Germinal center (tissue), 1 donor: ENCODE data around the gene SLC35B2.
"Not testable (repeated sequence)": the region's sequence is repeated elsewhere in the genome, so short reads cannot be mapped to it uniquely, and the experiment has no call there.

Experiments used
- DNase-seq: peaks from one replicate; pipeline ENCODE4 v3.0.0; 2012; ENCODE audit warnings: mixed read lengths, low spot score

The SLC35B2 gene

DNA sequence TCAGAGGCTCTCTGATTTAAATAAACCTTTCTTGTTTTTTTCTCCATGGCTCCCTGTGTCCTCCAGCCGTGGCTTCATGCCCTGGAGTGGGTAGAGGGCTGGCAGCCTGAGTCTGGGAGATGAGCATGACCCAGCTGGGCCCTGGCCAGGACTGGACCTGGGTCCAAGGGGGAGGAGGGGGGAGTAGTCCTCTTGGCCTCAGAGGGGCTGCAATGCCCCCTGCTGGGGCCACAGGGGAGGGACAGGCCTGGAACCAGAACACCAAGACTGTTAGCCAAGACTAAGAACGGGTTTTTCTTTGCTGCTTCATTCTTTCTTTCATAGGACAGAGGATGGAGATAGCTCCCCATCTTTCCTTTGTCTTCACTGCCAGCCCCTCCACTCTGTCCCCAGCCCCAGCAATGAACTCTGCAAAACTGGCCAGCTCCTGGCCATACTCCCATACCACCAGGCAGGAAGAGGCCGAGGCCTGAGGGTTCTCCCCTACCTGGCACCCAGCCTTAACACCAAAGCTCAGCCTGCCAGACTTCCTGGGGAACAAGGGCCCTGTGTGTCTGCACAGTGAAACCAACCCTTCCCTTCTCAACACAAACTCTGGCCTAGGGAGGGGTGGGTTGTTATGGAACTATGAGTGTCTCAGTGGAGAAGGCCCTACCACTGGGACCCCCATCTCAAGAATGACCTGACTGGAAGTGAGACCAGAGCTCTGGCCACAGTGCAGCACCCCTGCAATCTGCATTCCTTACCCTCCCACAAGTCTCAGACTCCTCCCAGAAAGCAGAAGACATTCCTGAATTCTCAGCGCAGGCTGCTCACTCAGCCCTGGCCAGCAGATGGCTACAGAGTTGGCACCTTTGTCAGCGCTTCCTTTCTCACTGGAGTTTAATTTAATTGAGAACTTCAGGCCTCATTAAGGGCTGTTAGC is 23.0 kb downstream of the SLC35B2 start:
- peak; percentile 53 for DNase-seq

DNA sequence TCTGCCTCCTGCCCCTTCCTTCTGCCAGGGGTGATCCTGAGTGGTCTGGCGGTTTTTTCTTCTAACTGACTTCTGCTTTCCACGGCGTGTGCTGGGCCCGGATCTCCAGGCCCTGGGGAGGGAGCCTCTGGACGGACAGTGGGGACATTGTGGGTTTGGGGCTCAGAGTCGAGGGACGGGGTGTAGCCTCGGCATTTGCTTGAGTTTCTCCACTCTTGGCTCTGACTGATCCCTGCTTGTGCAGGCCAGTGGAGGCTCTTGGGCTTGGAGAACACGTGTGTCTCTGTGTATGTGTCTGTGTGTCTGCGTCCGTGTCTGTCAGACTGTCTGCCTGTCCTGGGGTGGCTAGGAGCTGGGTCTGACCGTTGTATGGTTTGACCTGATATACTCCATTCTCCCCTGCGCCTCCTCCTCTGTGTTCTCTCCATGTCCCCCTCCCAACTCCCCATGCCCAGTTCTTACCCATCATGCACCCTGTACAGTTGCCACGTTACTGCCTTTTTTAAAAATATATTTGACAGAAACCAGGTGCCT is 23.7 kb downstream of the SLC35B2 start:
- no peak for DNase-seq

DNA sequence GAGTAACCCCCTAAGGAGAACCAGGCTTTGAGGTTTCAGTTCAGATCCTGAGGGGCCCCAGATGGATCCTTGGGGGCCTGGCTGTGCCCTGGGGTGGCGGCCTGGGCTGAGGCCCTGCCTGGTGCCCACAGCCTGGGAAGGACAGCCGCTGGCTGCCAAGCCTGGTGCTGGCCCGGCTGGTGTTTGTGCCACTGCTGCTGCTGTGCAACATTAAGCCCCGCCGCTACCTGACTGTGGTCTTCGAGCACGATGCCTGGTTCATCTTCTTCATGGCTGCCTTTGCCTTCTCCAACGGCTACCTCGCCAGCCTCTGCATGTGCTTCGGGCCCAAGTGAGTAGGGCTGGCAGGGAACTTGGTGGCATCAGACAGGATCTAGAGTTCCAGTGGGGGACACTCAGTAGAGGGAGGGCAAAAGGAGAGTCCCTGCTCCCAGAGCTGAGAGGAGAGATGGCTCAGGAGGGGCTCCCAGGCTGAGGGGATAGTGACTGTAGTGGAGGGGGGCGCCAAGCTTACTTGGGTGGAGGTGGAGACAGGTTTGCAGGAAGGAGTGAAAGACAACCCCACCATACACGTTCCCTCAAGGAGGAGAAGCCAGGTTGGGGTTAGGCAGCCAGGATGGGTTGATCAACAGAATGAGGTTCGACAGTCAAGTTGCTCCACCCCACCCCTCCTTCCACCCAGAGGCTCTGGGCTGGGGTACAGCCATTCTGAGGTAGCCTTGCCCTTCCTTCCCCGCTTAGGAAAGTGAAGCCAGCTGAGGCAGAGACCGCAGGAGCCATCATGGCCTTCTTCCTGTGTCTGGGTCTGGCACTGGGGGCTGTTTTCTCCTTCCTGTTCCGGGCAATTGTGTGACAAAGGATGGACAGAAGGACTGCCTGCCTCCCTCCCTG is 24.4 kb downstream of the SLC35B2 start:
- DNase-seq: no peak

DNA sequence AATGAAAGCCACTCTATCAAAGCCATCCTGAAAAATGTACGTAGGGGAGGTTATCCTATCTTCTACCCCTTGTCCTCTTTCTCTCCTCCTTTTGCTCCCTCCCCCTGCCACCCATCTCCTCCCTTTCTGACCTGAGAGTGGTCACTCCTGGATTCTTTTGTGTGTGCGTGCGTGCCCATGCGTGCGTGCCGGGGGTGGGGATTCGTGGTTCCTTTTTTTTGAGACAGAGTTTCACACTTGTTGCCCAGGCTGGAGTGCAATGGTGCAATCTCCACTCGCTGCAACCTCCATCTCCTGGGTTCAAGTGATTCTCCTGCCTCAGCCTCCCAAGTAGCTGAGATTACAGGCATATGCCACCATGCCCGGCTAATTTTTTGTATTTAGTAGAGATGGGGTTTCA is 25.9 kb downstream of the SLC35B2 start:
- not testable (repeated sequence) for DNase-seq

DNA sequence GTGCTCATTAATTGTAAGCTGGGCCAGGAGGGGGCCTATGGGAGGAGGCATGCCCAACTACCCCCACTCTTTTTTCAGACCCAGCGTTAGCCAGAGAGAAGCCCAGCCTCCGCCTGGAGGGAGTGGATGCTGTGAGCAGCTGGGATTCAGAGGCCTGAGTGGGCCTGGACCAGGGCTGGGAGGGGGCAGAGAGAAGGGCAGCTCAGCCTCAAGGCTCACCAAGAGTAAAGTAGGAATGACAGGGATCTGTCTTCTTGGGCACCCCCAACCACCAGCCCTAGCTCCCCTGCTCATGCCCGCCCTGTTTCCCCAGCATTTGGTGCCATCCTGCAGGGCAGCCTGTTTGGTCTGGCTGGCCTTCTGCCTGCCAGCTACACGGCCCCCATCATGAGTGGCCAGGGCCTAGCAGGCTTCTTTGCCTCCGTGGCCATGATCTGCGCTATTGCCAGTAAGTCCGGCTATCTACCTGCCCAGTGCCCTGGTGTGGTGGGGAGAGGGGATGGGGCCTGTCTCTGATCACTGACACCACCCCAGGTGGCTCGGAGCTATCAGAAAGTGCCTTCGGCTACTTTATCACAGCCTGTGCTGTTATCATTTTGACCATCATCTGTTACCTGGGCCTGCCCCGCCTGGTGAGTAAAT is 27.2 kb downstream of the SLC35B2 start:
- DNase-seq: no peak

DNA sequence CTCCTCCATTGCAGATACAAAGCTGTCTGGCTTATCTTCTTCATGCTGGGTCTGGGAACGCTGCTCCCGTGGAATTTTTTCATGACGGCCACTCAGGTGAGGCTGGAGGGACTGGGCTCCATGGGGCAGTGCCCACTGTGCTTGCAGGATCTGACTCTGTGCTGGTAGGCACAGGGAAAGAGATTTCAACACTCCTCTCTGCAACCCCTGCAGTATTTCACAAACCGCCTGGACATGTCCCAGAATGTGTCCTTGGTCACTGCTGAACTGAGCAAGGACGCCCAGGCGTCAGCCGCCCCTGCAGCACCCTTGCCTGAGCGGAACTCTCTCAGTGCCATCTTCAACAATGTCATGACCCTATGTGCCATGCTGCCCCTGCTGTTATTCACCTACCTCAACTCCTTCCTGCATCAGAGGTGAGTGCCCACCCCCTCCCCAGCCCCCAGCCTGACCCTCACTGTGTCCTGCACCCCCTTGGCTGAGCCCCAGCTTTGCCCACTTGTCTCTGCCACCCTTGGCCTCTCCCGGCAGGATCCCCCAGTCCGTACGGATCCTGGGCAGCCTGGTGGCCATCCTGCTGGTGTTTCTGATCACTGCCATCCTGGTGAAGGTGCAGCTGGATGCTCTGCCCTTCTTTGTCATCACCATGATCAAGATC is 27.8 kb downstream of the SLC35B2 start:
- no peak for DNase-seq

DNA sequence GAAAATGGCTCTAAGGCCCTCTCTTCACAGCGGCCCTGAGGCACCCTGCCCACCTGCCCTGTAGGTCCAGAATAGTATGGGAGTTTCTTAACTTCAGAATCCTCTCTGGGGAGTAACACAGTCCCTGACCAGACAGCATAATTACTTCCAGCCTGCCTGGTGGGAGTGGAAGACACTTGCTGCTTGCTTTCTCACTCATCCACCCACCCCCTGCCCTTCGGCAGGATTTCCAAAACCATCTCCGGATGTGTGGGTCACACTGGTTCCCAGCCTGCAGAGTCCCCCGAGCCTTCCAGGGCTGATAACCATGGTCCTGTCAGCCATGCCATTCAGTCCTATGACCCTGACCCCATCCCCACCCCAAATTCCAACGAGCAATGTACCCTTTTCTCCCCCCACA is 28.5 kb downstream of the SLC35B2 start:
- no peak for DNase-seq

DNA sequence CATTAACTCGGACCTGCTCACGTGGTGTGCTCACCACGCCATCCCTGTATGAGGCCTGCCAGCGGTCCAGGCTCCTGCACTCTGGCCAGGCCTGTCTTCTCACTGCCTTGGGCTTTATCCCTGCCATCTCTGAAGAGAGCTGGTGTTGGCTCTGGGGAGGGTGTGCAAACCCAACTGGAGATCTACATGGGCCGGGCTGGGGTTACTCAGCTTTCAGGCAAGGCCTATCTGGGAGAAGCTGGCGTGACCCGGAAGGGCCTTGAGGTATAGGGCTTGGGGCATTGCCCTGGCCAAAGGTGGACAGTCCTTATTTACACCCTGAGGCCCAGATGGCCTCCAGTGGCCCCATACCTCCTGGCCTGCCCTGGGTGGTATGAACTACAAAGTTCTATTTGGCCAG is 28.9 kb downstream of the SLC35B2 start:
- DNase-seq: no peak

DNA sequence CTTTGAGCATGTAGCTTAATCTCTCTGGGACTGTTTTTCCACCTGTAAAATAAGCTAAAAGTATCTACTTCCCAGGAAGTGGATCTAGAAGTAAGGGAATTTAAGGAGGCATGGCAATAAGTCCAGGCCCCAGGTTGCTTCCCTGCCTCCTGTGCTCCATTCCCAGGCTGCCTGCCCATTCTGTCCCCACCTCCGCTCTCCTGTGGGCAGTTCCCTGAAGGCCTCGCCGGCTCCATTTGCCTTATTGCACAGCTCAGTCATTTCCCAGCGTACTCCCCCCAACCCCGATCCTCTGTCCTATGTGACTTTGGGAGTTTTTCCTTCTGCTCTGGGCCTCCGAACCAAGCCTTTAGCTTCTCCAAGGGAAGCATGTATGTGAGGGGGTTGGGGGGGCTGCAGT is 29.3 kb downstream of the SLC35B2 start:
- no peak for DNase-seq

DNA sequence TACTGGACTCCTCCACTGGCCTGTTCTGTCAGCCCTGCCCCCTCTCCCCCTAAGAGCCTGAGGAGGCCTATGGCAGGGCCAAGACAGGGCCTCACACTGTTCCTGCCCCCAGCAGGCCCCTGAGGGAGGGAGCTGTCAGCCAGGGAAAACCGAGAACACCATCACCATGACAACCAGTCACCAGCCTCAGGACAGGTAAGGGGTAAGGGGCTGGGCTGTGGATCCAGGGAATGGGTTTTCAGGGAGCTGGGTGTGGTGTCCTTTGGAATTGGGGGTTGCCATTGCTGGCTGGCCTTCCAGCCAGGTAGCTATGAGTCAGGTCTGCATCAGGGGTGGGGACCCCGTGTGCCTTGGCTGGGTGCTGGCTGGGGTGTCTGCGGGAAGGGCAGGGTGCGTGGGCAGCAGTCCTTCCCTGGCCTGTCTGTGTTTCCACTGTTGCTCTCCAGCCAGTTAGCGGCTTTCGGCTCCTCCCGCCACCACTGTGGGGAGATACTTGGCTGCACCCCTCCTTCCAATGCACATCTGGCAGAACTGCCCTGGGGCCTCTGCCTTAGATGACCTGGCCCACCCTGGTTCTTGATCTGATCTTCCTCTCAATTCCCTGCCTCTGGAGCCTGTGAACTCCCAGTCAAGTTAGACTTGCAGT is 30.1 kb downstream of the SLC35B2 start:
- no peak for DNase-seq

DNA sequence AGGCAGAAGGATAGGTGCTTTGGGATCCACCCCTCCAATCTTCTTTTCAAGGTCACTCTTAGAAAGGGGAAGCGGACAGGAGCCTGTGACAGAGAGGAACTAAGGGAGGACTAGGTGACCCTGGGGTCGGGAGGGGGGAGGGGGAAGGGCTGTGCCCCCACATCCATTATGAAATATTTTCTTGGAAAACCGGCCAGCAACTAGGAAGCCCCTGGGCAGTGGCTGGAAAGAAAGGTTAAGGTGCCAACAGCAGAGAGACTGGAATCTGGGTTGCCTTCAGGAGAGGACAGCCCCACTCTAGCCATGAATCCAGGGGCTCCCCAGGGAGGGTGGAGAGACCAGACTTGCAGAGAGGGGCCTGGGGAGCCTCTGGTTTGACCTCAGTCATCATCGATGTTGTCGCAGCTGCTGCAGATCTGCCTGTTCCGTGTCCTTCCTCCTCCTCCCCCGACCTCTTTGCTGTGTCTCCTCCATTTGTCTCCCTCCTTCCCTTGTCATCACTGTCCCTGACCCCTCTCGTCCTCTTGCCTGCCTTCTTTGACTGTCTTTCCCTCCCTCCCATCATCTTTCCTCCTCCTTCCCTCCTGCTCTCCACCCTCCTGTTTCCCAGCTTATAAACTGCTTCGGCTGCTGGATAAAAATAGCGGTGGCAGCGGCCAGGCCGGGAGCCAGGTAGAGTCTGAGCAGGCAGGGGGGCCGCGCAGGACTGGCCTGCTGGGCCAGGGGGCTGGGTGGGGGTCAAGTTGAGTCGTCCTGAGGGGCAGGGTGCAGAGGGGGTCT is 30.8 kb downstream of the SLC35B2 start:
- no peak for DNase-seq

DNA sequence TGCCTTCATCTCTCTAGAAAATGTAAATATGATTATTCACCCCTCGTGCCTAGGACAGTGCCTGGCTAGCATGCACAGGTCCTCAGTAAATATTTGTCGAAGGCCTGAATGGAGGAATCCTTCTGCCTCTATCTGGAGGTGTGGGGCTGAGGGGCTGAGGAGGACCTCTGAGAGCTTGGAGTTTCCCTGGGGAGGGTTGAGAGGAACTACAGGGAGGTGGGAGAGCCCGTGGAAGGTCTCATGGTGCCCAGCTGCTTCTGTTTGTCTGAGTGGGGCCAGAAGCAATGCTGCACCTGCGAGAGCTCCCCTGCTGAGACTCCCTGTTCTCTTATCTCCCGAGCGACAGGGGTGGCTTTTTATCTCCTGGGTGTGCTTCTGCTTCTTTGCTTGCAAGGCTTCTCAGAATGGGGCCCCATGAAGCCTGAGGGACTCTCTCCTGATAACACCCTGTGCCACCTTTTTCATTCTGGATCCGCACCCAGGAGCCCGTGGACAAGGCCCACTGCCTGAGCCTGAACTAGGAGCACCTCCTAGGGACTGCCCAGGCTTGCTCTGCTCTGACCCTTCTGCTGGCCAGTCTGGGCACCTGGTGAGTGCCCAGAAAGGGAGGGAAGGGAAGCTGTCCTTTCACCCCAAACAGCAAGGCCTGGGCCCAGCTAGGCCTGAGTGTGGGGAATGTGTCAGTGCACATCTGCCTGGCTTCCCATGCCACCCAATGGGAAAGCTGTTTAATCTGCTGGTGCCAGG is 31.6 kb downstream of the SLC35B2 start:
- no peak for DNase-seq

DNA sequence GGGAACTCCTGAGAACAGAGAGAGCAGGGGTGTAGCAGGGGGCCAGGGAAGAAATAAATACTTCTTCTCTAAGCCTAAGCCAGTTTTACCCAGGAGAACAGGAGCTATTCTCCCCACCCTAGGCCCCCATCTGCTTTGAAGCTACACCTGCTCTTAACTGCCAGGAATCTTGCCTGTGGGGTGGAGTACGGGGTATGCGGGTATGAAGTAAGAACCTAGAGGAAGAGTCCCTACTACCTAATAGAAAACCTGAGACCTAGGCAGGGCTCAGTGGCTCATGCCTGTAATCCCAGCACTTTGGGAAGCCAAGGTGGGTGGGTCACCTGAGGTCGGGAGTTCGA is 32.4 kb downstream of the SLC35B2 start:
- no peak for DNase-seq

DNA sequence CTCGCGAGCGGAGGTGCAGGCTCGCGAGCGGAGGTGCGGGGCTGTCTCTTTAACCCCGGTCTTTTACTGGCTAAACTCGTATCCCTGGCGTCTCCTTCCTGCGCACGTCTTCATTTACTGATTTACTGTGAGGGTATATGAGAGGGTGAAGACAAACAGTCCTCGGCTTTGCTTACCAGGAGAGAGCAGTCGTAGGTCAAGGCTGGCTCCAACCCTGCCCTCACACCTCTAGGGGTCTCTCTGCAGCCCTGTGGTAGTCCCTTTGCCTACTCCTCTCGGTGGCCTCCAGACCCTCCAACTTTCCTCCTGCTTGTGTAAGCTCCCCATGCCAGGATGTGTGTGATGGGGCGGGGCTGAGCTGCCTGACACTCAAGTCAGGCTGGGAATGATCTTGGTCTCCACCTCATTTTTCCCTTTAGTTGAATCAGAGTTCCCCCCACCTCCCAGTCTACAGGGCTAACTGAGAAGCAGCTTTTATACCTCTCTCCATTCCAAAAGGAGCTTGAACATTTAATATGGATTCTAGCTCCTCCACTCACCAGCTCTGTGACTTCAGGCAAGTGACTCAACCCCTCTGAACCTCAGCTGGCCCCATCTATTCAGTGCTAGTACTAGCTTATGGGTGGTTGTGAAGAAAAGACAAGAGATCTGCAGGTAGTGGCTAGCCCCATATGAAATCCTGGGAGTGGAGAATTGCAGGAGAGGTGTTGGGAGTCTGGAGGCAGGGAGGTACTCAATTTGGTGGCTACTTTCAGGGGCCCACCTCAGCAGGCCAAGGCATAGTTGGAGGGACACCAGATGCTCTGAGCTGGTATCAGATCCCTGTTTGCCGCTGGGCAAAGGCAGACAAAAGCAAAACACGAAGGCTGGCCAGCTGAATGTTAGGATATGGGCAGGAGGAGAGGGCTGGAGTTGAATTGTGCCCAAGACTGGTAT is 33.0 kb downstream of the SLC35B2 start:
- no peak for DNase-seq

DNA sequence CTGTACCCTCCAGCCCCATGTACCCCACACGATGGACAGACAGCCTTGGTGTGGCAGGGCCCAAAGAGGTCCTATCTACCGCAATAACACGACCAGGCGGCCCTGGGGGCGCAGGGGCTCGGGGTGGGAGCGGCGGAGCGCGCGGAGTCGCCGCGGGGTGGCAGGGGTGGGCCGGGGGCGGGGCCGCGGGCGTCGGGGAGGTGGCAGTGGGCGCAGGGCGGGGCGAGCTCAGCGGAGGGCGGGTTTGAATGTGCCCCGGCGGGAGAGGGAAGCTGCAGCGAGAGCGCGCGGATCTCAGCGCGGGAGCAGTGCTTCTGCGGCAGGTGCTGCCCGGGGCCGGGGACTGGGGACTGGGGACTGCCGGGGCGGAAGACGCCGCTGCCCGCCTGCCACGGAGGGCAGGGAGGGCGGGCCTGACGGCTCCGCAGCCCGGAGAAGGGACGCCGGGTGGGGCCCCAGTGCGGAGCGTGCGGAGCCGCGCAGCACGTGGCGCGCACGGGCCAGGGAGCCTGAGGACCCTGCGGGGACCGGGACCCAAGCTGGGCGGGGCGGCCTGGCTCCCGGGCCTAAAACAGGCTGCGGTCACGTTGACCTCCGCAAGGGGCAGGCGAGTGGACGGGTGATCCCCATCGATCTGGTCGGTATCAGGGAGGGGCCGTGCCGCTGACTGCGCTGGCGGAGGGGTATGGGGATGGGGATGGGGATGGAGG is 33.9 kb downstream of the SLC35B2 start, which contains the start of gene SLC29A1:
TSS of gene SLC29A1 (plus strand) at position 277 of the 710 bp plus-strand sequence. CDS start 3,719 bp downstream, outside the sequence.
- DNase-seq: peak; percentile 97

DNA sequence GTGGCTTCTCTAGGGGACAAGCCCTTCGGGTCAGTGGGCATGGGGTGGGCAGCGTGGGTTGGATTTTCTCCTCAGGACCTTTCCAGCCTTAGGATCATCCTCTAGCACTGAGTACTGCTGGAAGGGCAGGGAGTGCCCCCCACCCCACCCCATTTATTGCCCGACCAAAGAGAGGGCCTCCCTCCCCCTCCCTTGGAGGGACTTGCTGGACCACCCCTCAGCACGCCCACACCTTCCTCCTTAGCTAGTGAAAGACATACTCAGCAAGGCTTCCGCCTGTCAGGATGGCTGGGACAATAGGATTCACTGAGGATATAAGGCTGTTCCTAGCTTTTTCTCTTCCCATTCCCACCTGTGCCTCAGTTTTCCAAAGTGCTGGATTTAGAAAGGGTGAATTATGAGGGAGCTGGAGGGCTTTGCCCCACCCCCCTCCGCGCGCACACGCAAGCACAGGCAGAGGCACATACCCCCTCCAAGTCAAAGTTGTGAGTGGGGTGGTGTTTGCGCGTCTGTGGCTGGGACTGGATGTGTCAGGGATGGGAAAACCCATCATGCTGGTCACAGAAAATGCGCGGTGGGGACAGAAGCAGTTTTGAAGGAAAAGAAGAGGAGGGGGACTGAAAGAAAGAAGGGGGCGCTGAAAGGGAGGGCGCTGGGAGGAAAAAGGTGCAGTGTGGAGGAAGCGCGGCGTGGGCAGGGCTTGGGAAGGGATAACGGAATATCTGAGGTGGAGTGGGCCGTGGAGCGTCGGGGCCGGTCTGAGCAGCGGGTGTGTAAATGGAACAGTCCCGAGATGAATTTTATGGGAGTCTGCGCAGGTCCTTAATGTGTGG is 34.6 kb downstream of the SLC35B2 start:
- no peak for DNase-seq

DNA sequence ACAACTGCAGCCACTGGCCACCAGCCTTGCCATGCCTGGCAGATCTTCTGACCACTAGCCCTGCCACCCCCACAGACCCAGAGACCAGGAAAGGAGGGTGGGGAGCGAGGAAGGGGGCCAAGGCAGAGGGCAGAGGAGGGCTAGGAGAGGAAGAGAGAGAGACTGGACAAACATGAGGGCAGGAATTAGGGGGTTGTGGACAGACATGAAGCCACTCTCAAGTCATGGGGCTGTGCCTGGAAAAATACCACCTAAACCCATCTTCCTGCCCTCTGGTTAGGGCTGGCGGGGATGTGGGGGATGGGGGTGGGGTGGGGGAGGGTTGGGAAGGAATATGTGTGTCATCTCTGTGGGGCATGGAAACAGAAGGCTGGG is 35.4 kb downstream of the SLC35B2 start:
- no peak for DNase-seq
